Activated naive CD8-positive, alpha-beta T cell treated with anti-CD3 and anti-CD28 coated beads, Interleukin-2, amount 10 ng/mL, durations not matched to agents 7 days and 5 days (primary cell): ENCODE results near the gene GPNMB. TPM values are rescaled to one million over a fixed set of nuclear protein-coding genes. Genes with fewer than 3 reads are reported as not detected.
"Not testable (repeated sequence)": the region's sequence is repeated elsewhere in the genome, so short reads cannot be mapped to it uniquely, and the experiment has no call there.

ENCODE experiments used
- ATAC-seq: fragments of 150-1000 bp; cut with Tn5 transposase; one replicate; pipeline ENCODE4 v1.10.0; 2021; ENCODE audit warnings: low read depth, moderate library complexity
- POLR2A ChIA-PET: fragments of 350-600 bp; sonication (Branson Sonifier 250); formaldehyde crosslinking; loops from one replicate; lab custom pipeline; 2021; ENCODE audit warnings: antibody characterized with exemption; lab: Charles Lee
- DNase-seq: peaks from one replicate; pipeline ENCODE4 v3.0.0; 2021
- H3K27ac Mint-ChIP-seq: one replicate; pipeline ENCODE4 v1.8.0; 2022; ENCODE audit warnings: mild to moderate bottlenecking, mixed read lengths
- H3K27me3 Mint-ChIP-seq: one replicate; pipeline ENCODE4 v1.8.0; 2022; ENCODE audit warnings: mild to moderate bottlenecking, moderate library complexity, mixed read lengths
- H3K36me3 Mint-ChIP-seq: one replicate; pipeline ENCODE4 v1.8.0; 2021; ENCODE audit warnings: mild to moderate bottlenecking, mixed read lengths
- H3K4me1 Mint-ChIP-seq: one replicate; pipeline ENCODE4 v1.8.0; 2021; ENCODE audit warnings: mixed read lengths
- H3K4me3 Mint-ChIP-seq: one replicate; pipeline ENCODE4 v1.8.0; 2022; ENCODE audit warnings: mild to moderate bottlenecking, moderate library complexity, mixed read lengths
- H3K9me3 Mint-ChIP-seq: one replicate; pipeline ENCODE4 v1.8.0; 2021; ENCODE audit warnings: mixed read lengths
- total RNA-seq, 2 experiments: library from RNA; stranded (reverse); gene quantifications; one replicate each; pipeline ENCODE4 v1.2.3, GENCODE V29; 2021

The GPNMB gene
- total RNA-seq, 2 experiments from 2014 or later = 19.5 to 25.3 TPM

DNA sequence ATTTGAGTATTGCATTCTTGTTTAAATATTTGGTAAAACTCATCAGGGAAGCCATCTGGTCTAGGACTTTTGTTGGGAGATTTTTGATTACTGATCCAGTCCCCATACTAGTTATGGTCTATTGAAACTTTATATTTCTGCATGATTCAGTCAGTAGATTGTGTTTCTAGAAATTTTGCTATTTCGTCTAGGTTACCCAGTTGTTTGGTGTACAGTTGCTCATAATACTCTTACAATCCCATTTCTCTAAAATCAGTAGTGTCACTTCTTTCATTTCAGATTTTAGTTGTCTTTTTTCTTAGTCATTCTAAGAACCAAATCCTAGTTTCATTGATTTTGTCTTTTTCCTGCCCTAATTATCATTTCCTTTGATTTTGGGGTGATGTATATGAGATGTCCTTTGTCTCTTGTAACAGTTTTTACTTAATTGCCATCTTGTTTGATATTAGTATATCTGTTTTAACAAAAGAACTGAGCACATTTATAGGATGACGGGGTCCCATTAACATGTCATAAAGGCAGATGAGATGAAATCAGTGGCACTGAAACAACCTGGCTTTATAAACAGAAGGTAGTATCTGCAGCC is 60.5 kb downstream of the GPNMB start:
- H3K4me3 Mint-ChIP-seq = no peak overlapping the region
- H3K27me3 Mint-ChIP-seq = no peaks in the 10 kb centered on the region
- peaks cover 41% of the 10 kb centered on the region for H3K36me3 Mint-ChIP-seq
- ATAC-seq = no peak
- no peaks in the 10 kb centered on the region for H3K9me3 Mint-ChIP-seq
- H3K27ac Mint-ChIP-seq = no peak overlapping the region
- no peak for DNase-seq
- POLR2A ChIA-PET = no interaction called here
- H3K4me1 Mint-ChIP-seq = peaks cover 31% of the 10 kb centered on the region

DNA sequence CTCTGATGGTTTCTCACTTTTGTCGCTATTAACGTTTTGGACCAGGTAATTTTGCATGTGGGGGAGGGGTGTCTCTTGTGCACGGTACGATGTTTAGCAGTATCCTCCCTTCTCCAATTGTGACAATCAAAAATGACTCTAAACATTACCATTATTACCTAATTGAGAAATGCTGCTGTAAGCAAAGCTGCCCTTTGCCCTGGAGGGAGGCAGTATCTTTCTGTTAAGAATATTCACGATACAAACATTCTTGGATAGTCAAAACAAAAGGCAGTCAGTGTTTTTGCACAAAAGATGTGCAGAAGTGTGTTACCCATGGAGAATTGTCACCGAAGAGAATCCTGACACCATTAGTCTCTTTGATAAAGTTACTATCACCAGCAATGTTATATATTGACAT is 62.2 kb downstream of the GPNMB start:
- no peak overlapping the region for H3K4me3 Mint-ChIP-seq
- POLR2A ChIA-PET = no interaction called here
- no peak overlapping the region for H3K27ac Mint-ChIP-seq
- no peak for ATAC-seq
- DNase-seq = no peak
- H3K36me3 Mint-ChIP-seq = peaks cover 32% of the 10 kb centered on the region
- no peaks in the 10 kb centered on the region for H3K27me3 Mint-ChIP-seq
- H3K4me1 Mint-ChIP-seq = peaks cover 26% of the 10 kb centered on the region
- H3K9me3 Mint-ChIP-seq = no peaks in the 10 kb centered on the region

DNA sequence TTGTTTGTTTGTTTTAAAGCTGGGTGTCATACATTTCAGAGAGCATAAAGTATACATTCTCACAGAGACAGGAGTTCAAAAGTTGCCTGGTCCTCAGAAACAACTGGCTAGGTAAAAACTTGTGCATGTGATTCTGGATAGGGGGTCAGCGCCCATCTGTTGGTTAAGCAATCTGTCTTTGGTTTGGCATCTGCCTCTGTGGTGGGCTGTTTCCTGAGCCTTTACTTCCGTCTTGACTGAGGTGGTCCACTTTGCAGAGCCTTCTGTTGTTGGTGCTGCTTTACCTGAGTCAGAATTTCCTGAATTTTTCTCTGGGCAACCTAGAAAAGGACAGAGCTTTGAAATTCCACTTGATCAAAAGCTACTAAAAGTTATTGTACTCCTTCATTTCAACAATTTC is 65.6 kb downstream of the GPNMB start:
- H3K9me3 Mint-ChIP-seq, DNase-seq, POLR2A ChIA-PET, H3K27me3 Mint-ChIP-seq, H3K27ac Mint-ChIP-seq, H3K4me1 Mint-ChIP-seq, ATAC-seq, H3K4me3 Mint-ChIP-seq: not testable (repeated sequence)
- H3K36me3 Mint-ChIP-seq = peaks cover 12% of the 10 kb centered on the region

DNA sequence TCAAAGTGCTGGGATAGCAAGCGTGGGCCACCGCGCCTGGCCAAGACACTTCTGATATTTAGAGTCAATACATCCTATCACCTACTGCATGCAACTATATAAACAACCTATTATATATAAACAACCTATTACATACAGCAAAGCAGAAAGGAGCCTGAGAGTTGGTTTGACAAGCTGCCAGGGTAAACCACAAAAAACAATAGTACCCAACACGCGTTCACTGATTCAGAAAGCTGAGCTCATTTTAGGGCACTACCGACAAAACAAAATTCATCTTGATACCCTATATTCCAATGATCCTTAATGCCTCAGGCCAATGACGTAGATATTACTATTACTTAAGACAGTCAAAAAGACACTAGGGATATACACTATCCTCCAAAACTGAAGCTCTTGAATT is 68.8 kb downstream of the GPNMB start:
- peaks cover 6% of the 10 kb centered on the region for H3K4me1 Mint-ChIP-seq
- no peak overlapping the region for H3K4me3 Mint-ChIP-seq
- H3K27ac Mint-ChIP-seq = no peak overlapping the region
- POLR2A ChIA-PET = interaction anchor here (1.0 kb wide), 1 partner anchor 26 kb away, joined by 3 read pairs; no protein-coding TSS in a partner anchor
- H3K36me3 Mint-ChIP-seq = peaks cover 3% of the 10 kb centered on the region
- DNase-seq (no peak), ATAC-seq (no peak)
- no peaks in the 10 kb centered on the region for H3K27me3 Mint-ChIP-seq
- H3K9me3 Mint-ChIP-seq = no peaks in the 10 kb centered on the region

Other genes starting within 250 kb of the GPNMB start
- gene HYCC1, start 232.6 kb upstream of the GPNMB start, total RNA-seq = 10 to 100 TPM; 49.5 to 49.7 TPM
- gene KLHL7, start 141.0 kb upstream of the GPNMB start, total RNA-seq = 10 to 100 TPM; 18.8 to 20.1 TPM
- 10 to 100 TPM; 39.2 to 43.4 TPM for gene NUP42, start 64.7 kb upstream of the GPNMB start, total RNA-seq
- gene MALSU1, start 52.6 kb downstream of the GPNMB start, total RNA-seq = 10 to 100 TPM; 46.3 to 52.8 TPM
- under 1 TPM; 0.37 to 0.94 TPM for gene IGF2BP3, start 223.7 kb downstream of the GPNMB start, total RNA-seq